Measurements from ENCODE around the gene MYL12B.
"Not testable (repeated sequence)": the region's sequence is repeated elsewhere in the genome, so short reads cannot be mapped to it uniquely, and the experiment has no call there.

The MYL12B gene

GRCh38 chr18:3306391-3306790 lies 44.5 kb downstream of the MYL12B start:
- H2AFZ ChIP-seq (ENCODE audit: low read length): no peak overlapping the region

DNA sequence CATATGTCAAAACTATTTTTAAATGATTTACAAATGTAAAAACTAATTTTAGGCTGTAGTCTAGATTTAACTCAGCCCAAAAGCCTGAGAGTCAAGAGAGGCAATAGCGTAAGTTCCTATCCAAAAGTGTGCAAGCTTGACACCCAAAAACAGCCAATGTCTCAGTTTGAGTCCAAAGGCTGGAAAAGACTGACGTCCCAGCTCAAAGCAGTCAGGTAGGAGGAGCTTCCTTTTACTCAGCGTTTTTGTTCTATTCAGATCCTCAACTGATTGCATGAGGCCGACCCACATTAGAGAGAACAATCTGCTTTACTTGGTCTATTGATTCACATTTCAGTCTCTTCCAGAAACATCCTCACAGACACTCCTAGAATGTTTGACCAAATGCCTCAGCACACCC lies 51.8 kb downstream of the MYL12B start:
- Histone ChIP-seq H3K4me1 (ENCODE audit: low read length) (no peaks in the 10 kb centered on the region), H3K27ac (ENCODE audit: low read length) (no peak overlapping the region), H3K4me3 (ENCODE audit: low read length) (no peak overlapping the region), H3K9ac (ENCODE audit: low read length) (no peak overlapping the region), H3K9me3 (replicated peaks; ENCODE audit: insufficient read depth, low read length) (no peaks in the 10 kb centered on the region), H4K20me1 (ENCODE audit: insufficient read depth, low read length) (no peaks in the 10 kb centered on the region), H3K36me3 (replicated peaks; ENCODE audit: insufficient read depth, low read length) (no peaks in the 10 kb centered on the region), H3K9me2 (replicated peaks; ENCODE audit: insufficient read depth, low read length) (no peaks in the 10 kb centered on the region), H2AFZ (ENCODE audit: low read length) (no peak overlapping the region), H3F3A (ENCODE audit: insufficient read depth, low read length) (no peaks in the 10 kb centered on the region), H3K4me2 (ENCODE audit: low read depth, low read length) (no peak overlapping the region), H3K79me2 (ENCODE audit: low read length) (no peaks in the 10 kb centered on the region), H3K27me3 (replicated peaks; ENCODE audit: insufficient read depth, low read length) (no peaks in the 10 kb centered on the region)
- DNase-seq: no peak
- no peak for TF ChIP-seq CTCF (IDR thresholded peaks at IDR 0.05; ENCODE audit: low read length)
- TF ChIP-seq EZH2phosphoT487 (IDR thresholded peaks at IDR 0.05; ENCODE audit: low read length): no peak
- TF ChIP-seq EZH2 (optimal IDR thresholded peaks at IDR 0.05; ENCODE audit: low read depth, low read length): no peak

More at GRCh38 chr18:3306391-3306790, 44.5 kb downstream of the MYL12B start:
- H3K9me3 ChIP-seq (replicated peaks; ENCODE audit: insufficient read depth, low read length): no peaks in the 10 kb centered on the region
- H3K27ac ChIP-seq (ENCODE audit: low read length): no peak overlapping the region
- no peaks in the 10 kb centered on the region for H3K9me2 ChIP-seq (replicated peaks; ENCODE audit: insufficient read depth, low read length)
- H3K4me1 ChIP-seq (ENCODE audit: low read length): no peaks in the 10 kb centered on the region
- H3K9ac ChIP-seq (ENCODE audit: low read length): no peak overlapping the region
- no peak overlapping the region for H3K4me3 ChIP-seq (ENCODE audit: low read length)
- H3K36me3 ChIP-seq (replicated peaks; ENCODE audit: insufficient read depth, low read length): no peaks in the 10 kb centered on the region
- H3K79me2 ChIP-seq (ENCODE audit: low read length): no peaks in the 10 kb centered on the region
- no peak for DNase-seq
- TF ChIP-seq EZH2 (optimal IDR thresholded peaks at IDR 0.05; ENCODE audit: low read depth, low read length) (no peak), CTCF (IDR thresholded peaks at IDR 0.05; ENCODE audit: low read length) (no peak), EZH2phosphoT487 (IDR thresholded peaks at IDR 0.05; ENCODE audit: low read length) (no peak)
- H3F3A ChIP-seq (ENCODE audit: insufficient read depth, low read length): no peaks in the 10 kb centered on the region
- H3K27me3 ChIP-seq (replicated peaks; ENCODE audit: insufficient read depth, low read length): no peaks in the 10 kb centered on the region
- no peak overlapping the region for H3K4me2 ChIP-seq (ENCODE audit: low read depth, low read length)
- H4K20me1 ChIP-seq (ENCODE audit: insufficient read depth, low read length): no peaks in the 10 kb centered on the region

- not testable (repeated sequence) for H3K27me3 ChIP-seq (replicated peaks; ENCODE audit: insufficient read depth, low read length); H3K9me3 ChIP-seq (replicated peaks; ENCODE audit: insufficient read depth, low read length); H3K9me2 ChIP-seq (replicated peaks; ENCODE audit: insufficient read depth, low read length); H3K4me3 ChIP-seq (ENCODE audit: low read length); DNase-seq; H3F3A ChIP-seq (ENCODE audit: insufficient read depth, low read length); H2AFZ ChIP-seq (ENCODE audit: low read length); H3K9ac ChIP-seq (ENCODE audit: low read length); H3K27ac ChIP-seq (ENCODE audit: low read length); H3K79me2 ChIP-seq (ENCODE audit: low read length); H3K36me3 ChIP-seq (replicated peaks; ENCODE audit: insufficient read depth, low read length); H3K4me1 ChIP-seq (ENCODE audit: low read length); H3K4me2 ChIP-seq (ENCODE audit: low read depth, low read length); H4K20me1 ChIP-seq (ENCODE audit: insufficient read depth, low read length)
These were observed 53.4 kb downstream of the MYL12B start for GRCh38 chr18:3315344-3315743.

- TF ChIP-seq EZH2phosphoT487 (IDR thresholded peaks at IDR 0.05; ENCODE audit: low read length): no peak
- no peak for TF ChIP-seq EZH2 (optimal IDR thresholded peaks at IDR 0.05; ENCODE audit: low read depth, low read length)
- no peak for TF ChIP-seq CTCF (IDR thresholded peaks at IDR 0.05; ENCODE audit: low read length)
- Histone ChIP-seq H3K4me1 (ENCODE audit: low read length) (no peaks in the 10 kb centered on the region), H4K20me1 (ENCODE audit: insufficient read depth, low read length) (no peaks in the 10 kb centered on the region), H3K79me2 (ENCODE audit: low read length) (no peaks in the 10 kb centered on the region), H3F3A (ENCODE audit: insufficient read depth, low read length) (no peaks in the 10 kb centered on the region), H3K4me3 (ENCODE audit: low read length) (no peak overlapping the region), H3K9ac (ENCODE audit: low read length) (no peak overlapping the region), H3K4me2 (ENCODE audit: low read depth, low read length) (no peak overlapping the region), H3K27ac (ENCODE audit: low read length) (no peak overlapping the region), H2AFZ (ENCODE audit: low read length) (no peak overlapping the region), H3K36me3 (replicated peaks; ENCODE audit: insufficient read depth, low read length) (no peaks in the 10 kb centered on the region), H3K9me3 (replicated peaks; ENCODE audit: insufficient read depth, low read length) (no peaks in the 10 kb centered on the region), H3K27me3 (replicated peaks; ENCODE audit: insufficient read depth, low read length) (no peaks in the 10 kb centered on the region), H3K9me2 (replicated peaks; ENCODE audit: insufficient read depth, low read length) (no peaks in the 10 kb centered on the region)
- no peak for DNase-seq
These were observed 57.5 kb downstream of the MYL12B start for GRCh38 chr18:3319399-3319798.

All from MM.1S (cell line).